Spleen (tissue), 11 donors: ENCODE data around the gene DMRTA1. TPM values are rescaled to one million over a fixed set of nuclear protein-coding genes. Genes with fewer than 3 reads are reported as not detected.
"Not testable (repeated sequence)": the region's sequence is repeated elsewhere in the genome, so short reads cannot be mapped to it uniquely, and the experiment has no call there.

Experiments
- DNase-seq: peaks from one replicate; pipeline ENCODE4 v3.0.0-alpha.2; 2020
- H3K27ac ChIP-seq, 8 donors: fragments of 200-600 bp; sonication (generic) in 7 of 8; 1 replicate in 4 of 8; 2 replicates in 4 of 8; pipeline versions ENCODE4 v1.5.0 to v1.8.0; 2016 to 2021; ENCODE audit warnings: inconsistent platforms in 4 of 8, mild to moderate bottlenecking in 4 of 8, moderate library complexity in 1 of 8
- H3K27me3 ChIP-seq, 7 donors: fragments of 200-600 bp; sonication (generic) in 6 of 7; replicated peaks in 1 of 7; 1 replicate in 4 of 7; 2 replicates in 3 of 7; pipeline versions ENCODE4 v1.5.0 to v1.8.0; 2016 to 2021; ENCODE audit warnings: inconsistent platforms in 3 of 7, mild to moderate bottlenecking in 1 of 7
- H3K36me3 ChIP-seq, 6 donors: fragments of 200-600 bp; sonication (generic) in 5 of 6; 1 replicate in 4 of 6; 2 replicates in 2 of 6; pipeline versions ENCODE4 v1.5.0 to v1.8.0; 2016 to 2021; ENCODE audit warnings: inconsistent platforms in 2 of 6
- H3K4me1 ChIP-seq, 6 donors: fragments of 200-600 bp; sonication (generic) in 5 of 6; 1 replicate in 3 of 6; 2 replicates in 3 of 6; pipeline versions ENCODE4 v1.5.0 to v1.8.0; 2016 to 2021; ENCODE audit warnings: inconsistent platforms in 3 of 6
- H3K4me3 ChIP-seq, 8 donors: fragments of 200-600 bp; sonication (generic) in 7 of 8; 1 replicate in 4 of 8; 2 replicates in 4 of 8; pipeline versions ENCODE4 v1.5.0 to v1.8.0; 2016 to 2021; ENCODE audit warnings: inconsistent platforms in 4 of 8, mild to moderate bottlenecking in 4 of 8, moderate library complexity in 2 of 8
- H3K9me3 ChIP-seq, 8 donors: fragments of 200-600 bp; sonication (generic) in 7 of 8; 1 replicate in 4 of 8; 2 replicates in 4 of 8; pipeline versions ENCODE4 v1.5.0 to v1.8.0; 2016 to 2021; ENCODE audit warnings: inconsistent platforms in 4 of 8
- POLR2A ChIP-seq, 3 donors: fragments of 450-650 bp; IDR thresholded peaks; one replicate each; pipeline ENCODE4 v1.5.1; 2017; ENCODE audit warnings: antibody characterized with exemption in 3 of 3, mild to moderate bottlenecking in 1 of 3
- POLR2AphosphoS5 ChIP-seq, 3 donors: sonication (generic); formaldehyde crosslinking; IDR thresholded peaks; one replicate each; pipeline ENCODE4 v1.5.1; 2017; ENCODE audit warnings: antibody characterized with exemption in 3 of 3
- WGBS, 5 donors: extraction: QIAGEN DNeasy Blood & Tissue Kit in 3 of 5; methylation state at CpG; one replicate each; pipeline versions ENCODE4 v1.1.5 to v1.1.7; 2013 to 2018; 5-methylcytosine and 5-hydroxymethylcytosine counted together
- intact Hi-C: fragments of 100-400 bp; cut with DNase I; formaldehyde crosslinking; loops from one replicate; pipeline ENCODE4 v1.15.0; 2023; ENCODE audit warnings: low total_unique reads
- polyA plus RNA-seq, 3 donors: library from polyadenylated mRNA; stranded (reverse); fragments of 200-250 nt; gene quantifications; one replicate each; pipeline ENCODE4 v1.2.1, GENCODE V29; 2013
- total RNA-seq, 7 donors: library from RNA; depleted of rRNA in 3 of 7; stranded (reverse); fragments of >200 nt in 3 of 7; fragmentation: NEBNext Ultra II Directional in 4 of 7; extraction: Animal tissue kit (Norgen Biotek cat#: 25700) in 4 of 7; gene quantifications; one replicate each; pipeline versions ENCODE4 v1.1.0 to v1.2.1, GENCODE V29; 2016 to 2021
- TF ChIP-seq, protein P1 (sequence below), 11 experiments: fragments of 200-600 bp in 7 of 11; fragments of 450-650 bp in 4 of 11; sonication (generic) in 4 of 11; IDR thresholded peaks in 8 of 11; conservative IDR thresholded peaks in 3 of 11; 1 replicate in 7 of 11; 2 replicates in 4 of 11; pipeline versions ENCODE4 v1.4.0 to v1.8.0; 2016 to 2021; ENCODE audit warnings: antibody characterized with exemption in 11 of 11, inconsistent platforms in 4 of 11, mild to moderate bottlenecking in 1 of 11
- donor health status: healthy with polysubstance abuse.
- donor health status: DM: no; HTN: no; CAD: no; lungs with moderate emphysema.
- donor health status: DM: no; HTN: no; CAD: no.
- donor health status: Bipolar disorder and iron deficiency.
- donor health status: healthy.
- donor health status: DM: no; HTN: no; CAD: no.
- donor health status: DM: yes; HTN: yes; CAD: no.

DMRTA1 gene
- total and polyA plus RNA-seq, 10 donors: 0.14 to 1.6 (median 0.40) TPM

DNA sequence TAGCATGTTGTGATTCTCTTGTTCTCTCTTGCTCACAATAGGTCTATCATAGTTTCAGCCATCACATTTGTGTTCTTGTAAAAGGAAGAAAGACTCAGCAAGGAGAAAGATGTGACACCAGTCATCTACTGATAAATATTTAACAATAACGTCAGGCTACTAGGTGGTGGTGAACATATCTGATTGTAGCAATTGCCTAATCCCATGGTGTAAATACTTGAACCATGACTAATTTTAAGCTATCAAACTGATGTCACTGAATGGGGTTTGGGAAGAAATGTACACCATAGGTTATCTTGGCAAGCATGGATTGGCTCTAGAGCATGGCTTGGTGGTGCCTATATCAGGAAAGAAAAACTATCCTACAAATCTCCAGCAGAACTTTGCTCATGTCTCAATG lies 16.6 kb downstream of the DMRTA1 start:
- no peak for TF ChIP-seq POLR2AphosphoS5 (IDR thresholded peaks at IDR 0.05)
- no peak for TF ChIP-seq POLR2A (IDR thresholded peaks at IDR 0.05)
- TF ChIP-seq, protein P1, sequence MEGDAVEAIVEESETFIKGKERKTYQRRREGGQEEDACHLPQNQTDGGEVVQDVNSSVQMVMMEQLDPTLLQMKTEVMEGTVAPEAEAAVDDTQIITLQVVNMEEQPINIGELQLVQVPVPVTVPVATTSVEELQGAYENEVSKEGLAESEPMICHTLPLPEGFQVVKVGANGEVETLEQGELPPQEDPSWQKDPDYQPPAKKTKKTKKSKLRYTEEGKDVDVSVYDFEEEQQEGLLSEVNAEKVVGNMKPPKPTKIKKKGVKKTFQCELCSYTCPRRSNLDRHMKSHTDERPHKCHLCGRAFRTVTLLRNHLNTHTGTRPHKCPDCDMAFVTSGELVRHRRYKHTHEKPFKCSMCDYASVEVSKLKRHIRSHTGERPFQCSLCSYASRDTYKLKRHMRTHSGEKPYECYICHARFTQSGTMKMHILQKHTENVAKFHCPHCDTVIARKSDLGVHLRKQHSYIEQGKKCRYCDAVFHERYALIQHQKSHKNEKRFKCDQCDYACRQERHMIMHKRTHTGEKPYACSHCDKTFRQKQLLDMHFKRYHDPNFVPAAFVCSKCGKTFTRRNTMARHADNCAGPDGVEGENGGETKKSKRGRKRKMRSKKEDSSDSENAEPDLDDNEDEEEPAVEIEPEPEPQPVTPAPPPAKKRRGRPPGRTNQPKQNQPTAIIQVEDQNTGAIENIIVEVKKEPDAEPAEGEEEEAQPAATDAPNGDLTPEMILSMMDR (IDR thresholded peaks at IDR 0.05 in 8 of 11, conservative IDR thresholded peaks at IDR 0.05 in 3 of 11): no peak
- Histone ChIP-seq H3K36me3 (no peaks in the 10 kb centered on the region), H3K27me3 (peaks cover 0 to 8% (median 0%) of the 10 kb centered on the region in 7 donors), H3K4me3 (no peak overlapping the region), H3K27ac (no peak overlapping the region), H3K9me3 (no peaks in the 10 kb centered on the region), H3K4me1 (no peaks in the 10 kb centered on the region)
- no peak for DNase-seq
- intact Hi-C loops: no loop called here
- 68 to 89% (median 89%) methylated on average over 1 of the region's 1 CpG for WGBS, 5 donors

DNA sequence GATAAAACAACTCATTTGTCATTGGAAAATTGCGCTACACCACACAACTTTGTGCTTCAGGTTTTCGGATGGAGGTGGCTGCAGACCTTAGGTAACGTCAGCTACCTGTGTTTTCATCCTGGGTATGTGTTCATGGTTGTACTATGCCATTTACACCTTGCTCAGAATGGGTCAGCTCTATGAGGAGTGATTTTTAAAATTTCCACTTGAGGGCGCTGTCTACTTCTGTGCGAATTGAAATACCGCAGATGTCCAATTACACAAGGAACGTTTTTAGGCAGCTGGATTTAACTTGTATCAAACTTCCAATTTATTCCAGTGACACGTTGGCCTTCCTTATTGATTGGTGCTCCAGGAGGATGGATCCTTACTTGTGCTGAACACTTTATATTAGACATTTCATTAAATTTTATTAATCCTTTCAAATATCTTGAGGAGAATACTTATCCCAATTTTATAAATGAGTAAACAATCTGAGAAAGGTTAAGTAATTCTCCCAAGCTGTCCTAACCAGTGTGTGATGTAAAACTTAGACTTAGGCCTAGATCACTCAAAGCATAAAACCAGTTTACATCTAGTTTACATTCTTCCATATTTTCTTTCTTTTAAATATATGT lies 23.4 kb downstream of the DMRTA1 start:
- H3K9me3 ChIP-seq: no peaks in the 10 kb centered on the region
- TF ChIP-seq POLR2AphosphoS5 (IDR thresholded peaks at IDR 0.05) (no peak), POLR2A (IDR thresholded peaks at IDR 0.05) (no peak)
- TF ChIP-seq, protein P1 (IDR thresholded peaks at IDR 0.05 in 8 of 11, conservative IDR thresholded peaks at IDR 0.05 in 3 of 11): peak in 7 of 11 experiments; percentile 14 to 41 (median 26)
- intact Hi-C loops: loop anchor here (10.0 kb wide), 1 partner anchor 45 kb away; no protein-coding TSS in a partner anchor
- H3K36me3 ChIP-seq: no peaks in the 10 kb centered on the region
- H3K4me3 ChIP-seq: no peak overlapping the region
- H3K27me3 ChIP-seq: no peaks in the 10 kb centered on the region
- H3K27ac ChIP-seq: no peak overlapping the region
- H3K4me1 ChIP-seq: no peaks in the 10 kb centered on the region
- WGBS, 5 donors: 2 to 4% (median 3%) methylated on average over 8 of the region's 8 CpGs
- no peak for DNase-seq

DNA sequence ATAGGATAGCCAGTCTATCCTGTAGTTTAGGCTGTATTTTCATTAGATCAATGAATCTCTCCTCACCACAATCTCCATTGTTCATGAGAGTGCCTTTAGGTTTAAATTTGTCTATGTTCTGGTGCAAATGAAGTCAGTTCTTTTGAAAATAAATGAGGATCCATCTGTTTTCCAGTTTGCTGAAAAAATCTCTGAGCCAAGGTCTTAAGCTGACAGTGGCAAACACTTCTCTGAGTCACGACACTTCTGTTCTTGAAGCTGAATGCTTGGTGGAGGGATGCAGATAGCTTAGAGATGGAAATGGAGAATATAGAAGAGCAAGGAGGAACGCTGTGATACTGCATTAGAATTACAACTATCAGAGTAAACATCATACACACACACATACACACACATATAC lies 34.9 kb downstream of the DMRTA1 start:
- intact Hi-C loops: no loop called here
- Histone ChIP-seq H3K9me3 (peaks cover 0 to 18% (median 15%) of the 10 kb centered on the region in 8 donors), H3K4me3 (no peak overlapping the region), H3K4me1 (no peaks in the 10 kb centered on the region), H3K27ac (no peak overlapping the region), H3K36me3 (no peaks in the 10 kb centered on the region), H3K27me3 (no peaks in the 10 kb centered on the region)
- no peak for DNase-seq
- TF ChIP-seq, protein P1 (IDR thresholded peaks at IDR 0.05 in 8 of 11, conservative IDR thresholded peaks at IDR 0.05 in 3 of 11): no peak
- TF ChIP-seq POLR2A (IDR thresholded peaks at IDR 0.05) (no peak), POLR2AphosphoS5 (IDR thresholded peaks at IDR 0.05) (no peak)
- WGBS, 5 donors: 71 to 81% (median 75%) methylated on average over 2 of the region's 2 CpGs

DNA sequence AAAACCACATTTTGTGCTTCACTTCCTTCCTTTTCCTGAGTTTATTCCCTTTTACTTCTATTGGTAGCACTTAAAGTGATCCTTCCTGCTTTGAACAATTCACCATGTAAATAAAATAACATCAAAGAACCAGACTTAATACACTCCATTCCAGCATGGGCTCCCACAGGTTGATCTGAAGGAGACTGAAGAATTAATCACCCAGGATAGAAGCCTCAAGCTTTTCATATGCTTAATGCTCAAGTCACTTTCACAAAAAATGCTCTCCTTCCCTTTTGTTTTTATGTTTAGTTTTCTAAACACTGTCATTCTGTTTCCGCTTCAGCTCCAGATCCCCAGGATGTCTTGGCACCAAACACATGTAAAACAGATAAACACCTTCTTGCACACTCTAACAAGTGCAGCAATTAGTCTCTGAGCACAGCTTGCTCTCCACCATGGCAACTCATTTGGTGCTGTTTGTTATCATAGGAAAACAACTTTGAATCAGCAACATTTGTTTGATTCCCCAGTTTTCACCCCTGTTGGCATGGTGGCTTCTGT lies 37.0 kb downstream of the DMRTA1 start:
- Histone ChIP-seq H3K4me3 (no peak overlapping the region), H3K4me1 (no peaks in the 10 kb centered on the region), H3K9me3 (peaks cover 0 to 18% (median 15%) of the 10 kb centered on the region in 8 donors), H3K36me3 (no peaks in the 10 kb centered on the region), H3K27me3 (no peaks in the 10 kb centered on the region), H3K27ac (no peak overlapping the region)
- intact Hi-C loops: no loop called here
- no peak for TF ChIP-seq POLR2AphosphoS5 (IDR thresholded peaks at IDR 0.05)
- TF ChIP-seq POLR2A (IDR thresholded peaks at IDR 0.05): no peak
- TF ChIP-seq, protein P1 (IDR thresholded peaks at IDR 0.05 in 8 of 11, conservative IDR thresholded peaks at IDR 0.05 in 3 of 11): no peak
- no peak for DNase-seq
- WGBS, 5 donors: 63 to 81% (median 70%) methylated on average over 1 of the region's 1 CpG

DNA sequence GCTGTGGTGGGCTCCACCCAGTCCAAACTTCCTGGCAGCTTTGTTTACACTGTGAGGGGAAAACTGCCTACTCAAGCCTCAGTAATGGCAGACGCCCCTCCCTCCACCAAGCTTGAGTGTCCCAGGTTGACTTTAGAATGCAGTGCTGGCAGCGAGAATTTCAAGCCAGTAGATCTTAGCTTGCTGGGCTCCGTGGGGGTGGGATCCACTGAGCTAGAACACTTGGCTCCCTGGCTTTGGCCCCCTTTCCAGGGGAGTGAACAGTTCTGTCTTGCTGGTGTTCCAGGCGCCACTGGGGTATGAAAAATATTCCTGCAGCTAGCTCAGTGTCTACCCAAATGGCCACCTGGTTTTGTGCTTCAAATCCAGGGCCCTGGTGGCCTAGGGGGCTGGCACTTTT lies 49.6 kb downstream of the DMRTA1 start:
- H3K36me3 ChIP-seq, H3K27me3 ChIP-seq, H3K27ac ChIP-seq, H3K9me3 ChIP-seq, H3K4me3 ChIP-seq, DNase-seq, H3K4me1 ChIP-seq, intact Hi-C loops: not testable (repeated sequence)
- 62 to 81% (median 65%) methylated on average over 4 of the region's 4 CpGs for WGBS, 5 donors
